ENCODE results near the gene PODXL.

DNA sequence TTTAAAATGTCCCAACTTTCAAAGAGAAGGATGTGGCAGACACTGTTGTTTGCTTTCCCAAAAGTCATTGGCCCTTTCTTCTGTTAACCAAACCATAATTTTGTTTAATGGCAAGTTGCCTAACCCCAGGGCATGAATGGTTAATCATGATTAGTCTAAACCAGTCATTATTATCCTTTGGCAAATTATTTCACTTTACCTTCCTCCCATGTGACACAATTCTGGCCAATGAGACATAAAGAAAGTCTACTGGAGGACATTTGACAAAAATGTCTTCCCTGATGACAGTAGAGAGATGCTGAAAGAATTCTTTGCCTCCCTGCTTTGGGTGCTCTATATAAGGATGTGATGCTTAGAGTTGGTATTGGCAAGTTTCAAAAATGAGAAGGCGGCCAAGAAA is 101.9 kb downstream of the PODXL start:
- TF ChIP-seq EZH2 (IDR thresholded peaks at IDR 0.05; ENCODE audit: borderline replicate concordance, low read length) = no peak
- TF ChIP-seq, protein P1, sequence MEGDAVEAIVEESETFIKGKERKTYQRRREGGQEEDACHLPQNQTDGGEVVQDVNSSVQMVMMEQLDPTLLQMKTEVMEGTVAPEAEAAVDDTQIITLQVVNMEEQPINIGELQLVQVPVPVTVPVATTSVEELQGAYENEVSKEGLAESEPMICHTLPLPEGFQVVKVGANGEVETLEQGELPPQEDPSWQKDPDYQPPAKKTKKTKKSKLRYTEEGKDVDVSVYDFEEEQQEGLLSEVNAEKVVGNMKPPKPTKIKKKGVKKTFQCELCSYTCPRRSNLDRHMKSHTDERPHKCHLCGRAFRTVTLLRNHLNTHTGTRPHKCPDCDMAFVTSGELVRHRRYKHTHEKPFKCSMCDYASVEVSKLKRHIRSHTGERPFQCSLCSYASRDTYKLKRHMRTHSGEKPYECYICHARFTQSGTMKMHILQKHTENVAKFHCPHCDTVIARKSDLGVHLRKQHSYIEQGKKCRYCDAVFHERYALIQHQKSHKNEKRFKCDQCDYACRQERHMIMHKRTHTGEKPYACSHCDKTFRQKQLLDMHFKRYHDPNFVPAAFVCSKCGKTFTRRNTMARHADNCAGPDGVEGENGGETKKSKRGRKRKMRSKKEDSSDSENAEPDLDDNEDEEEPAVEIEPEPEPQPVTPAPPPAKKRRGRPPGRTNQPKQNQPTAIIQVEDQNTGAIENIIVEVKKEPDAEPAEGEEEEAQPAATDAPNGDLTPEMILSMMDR (conservative IDR thresholded peaks at IDR 0.05 in 1 of 2, IDR thresholded peaks at IDR 0.05 in 1 of 2; ENCODE audit: extremely low read depth in 1 of 2, insufficient read depth in 1 of 2, low read depth in 1 of 2, low read length in 2 of 2) = no peak

Data from mammary epithelial cell (primary cell).